ENCODE data around the gene ACKR2.
"Not testable (repeated sequence)": the region's sequence is repeated elsewhere in the genome, so short reads cannot be mapped to it uniquely, and the experiment has no call there.

ACKR2 gene

GRCh38 chr3:42855547-42856380 lies 46.5 kb downstream of the ACKR2 start:
- no peak for DNase-seq (ENCODE audit: low read depth)

GRCh38 chr3:42856544-42856943 lies 47.3 kb downstream of the ACKR2 start:
- DNase-seq (ENCODE audit: low read depth): no peak

DNA sequence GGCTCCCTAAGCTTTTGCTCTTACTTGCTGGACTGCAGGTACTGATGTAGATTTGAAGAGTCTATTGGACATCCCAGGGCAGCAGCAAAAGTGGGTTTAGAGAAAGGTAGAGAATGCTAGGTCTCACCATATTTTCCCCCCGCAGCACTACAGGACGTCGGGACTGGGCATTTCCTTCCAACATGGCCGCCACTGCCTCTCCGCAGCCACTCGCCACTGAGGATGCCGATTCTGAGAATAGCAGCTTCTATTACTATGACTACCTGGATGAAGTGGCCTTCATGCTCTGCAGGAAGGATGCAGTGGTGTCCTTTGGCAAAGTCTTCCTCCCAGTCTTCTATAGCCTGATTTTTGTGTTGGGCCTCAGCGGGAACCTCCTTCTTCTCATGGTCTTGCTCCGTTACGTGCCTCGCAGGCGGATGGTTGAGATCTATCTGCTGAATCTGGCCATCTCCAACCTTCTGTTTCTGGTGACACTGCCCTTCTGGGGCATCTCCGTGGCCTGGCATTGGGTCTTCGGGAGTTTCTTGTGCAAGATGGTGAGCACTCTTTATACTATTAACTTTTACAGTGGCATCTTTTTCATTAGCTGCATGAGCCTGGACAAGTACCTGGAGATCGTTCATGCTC lies 55.2 kb downstream of the ACKR2 start:
- no peak for DNase-seq (ENCODE audit: low read depth)

DNA sequence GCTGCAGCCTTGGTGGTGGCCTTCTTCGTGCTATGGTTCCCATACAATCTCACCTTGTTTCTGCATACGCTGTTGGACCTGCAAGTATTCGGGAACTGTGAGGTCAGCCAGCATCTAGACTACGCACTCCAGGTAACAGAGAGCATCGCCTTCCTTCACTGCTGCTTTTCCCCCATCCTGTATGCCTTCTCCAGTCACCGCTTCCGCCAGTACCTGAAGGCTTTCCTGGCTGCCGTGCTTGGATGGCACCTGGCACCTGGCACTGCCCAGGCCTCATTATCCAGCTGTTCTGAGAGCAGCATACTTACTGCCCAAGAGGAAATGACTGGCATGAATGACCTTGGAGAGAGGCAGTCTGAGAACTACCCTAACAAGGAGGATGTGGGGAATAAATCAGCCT lies 56.0 kb downstream of the ACKR2 start:
- DNase-seq (ENCODE audit: low read depth): no peak

DNA sequence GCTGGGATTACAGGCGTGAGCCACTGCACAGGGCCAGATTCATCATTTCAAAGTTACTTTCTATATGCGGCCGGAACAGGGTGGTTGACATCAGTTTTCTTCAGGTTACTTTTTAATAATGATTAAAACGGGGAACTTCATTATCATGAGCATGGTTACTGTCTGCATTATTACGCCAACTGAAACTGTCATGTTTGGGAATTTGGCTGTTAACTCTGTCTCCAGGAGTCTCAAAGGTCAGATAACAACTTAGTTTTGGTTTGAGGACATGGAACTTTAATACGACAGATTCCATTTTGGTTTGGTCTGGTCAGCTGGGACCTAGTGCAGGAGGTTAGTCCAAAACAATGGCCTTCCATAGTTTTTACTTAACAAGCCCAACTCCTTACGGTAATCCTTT lies 57.9 kb downstream of the ACKR2 start:
- no peak for DNase-seq (ENCODE audit: low read depth)

- DNase-seq (ENCODE audit: low read depth): no peak
These were observed 59.6 kb downstream of the ACKR2 start for GRCh38 chr3:42868841-42869240.

DNA sequence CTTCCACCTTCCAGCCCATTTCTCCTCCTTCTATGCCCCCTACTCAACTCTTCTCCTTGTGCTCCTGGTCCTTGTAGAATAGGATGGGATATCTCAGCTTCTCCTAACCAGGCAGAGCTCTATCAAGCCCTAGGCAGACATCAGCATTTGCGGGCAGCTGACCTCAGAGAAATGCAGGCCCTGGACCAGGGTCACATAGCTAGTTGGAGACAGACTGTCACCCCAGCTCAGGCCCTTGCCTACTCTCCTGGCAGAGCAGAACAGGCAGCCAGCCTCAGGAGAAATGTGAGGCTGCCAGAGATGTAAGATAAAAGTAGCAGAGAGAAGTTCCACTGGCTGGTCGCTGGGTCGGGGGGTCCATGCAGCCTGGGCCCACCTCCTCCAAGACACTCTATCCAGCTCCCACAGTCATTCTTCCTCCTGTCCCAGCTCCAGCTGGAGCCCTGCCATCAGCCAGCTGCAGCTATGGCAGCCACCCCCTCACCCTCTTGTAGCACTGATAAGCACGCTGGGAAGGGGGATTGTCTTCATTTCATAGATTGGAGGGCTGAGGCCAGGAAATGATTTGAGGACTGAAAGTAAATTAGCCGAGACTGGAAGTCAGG lies 62.4 kb downstream of the ACKR2 start:
- no peak for DNase-seq (ENCODE audit: low read depth)

GRCh38 chr3:42872718-42873117 lies 63.5 kb downstream of the ACKR2 start:
- DNase-seq (ENCODE audit: low read depth): no peak

DNA sequence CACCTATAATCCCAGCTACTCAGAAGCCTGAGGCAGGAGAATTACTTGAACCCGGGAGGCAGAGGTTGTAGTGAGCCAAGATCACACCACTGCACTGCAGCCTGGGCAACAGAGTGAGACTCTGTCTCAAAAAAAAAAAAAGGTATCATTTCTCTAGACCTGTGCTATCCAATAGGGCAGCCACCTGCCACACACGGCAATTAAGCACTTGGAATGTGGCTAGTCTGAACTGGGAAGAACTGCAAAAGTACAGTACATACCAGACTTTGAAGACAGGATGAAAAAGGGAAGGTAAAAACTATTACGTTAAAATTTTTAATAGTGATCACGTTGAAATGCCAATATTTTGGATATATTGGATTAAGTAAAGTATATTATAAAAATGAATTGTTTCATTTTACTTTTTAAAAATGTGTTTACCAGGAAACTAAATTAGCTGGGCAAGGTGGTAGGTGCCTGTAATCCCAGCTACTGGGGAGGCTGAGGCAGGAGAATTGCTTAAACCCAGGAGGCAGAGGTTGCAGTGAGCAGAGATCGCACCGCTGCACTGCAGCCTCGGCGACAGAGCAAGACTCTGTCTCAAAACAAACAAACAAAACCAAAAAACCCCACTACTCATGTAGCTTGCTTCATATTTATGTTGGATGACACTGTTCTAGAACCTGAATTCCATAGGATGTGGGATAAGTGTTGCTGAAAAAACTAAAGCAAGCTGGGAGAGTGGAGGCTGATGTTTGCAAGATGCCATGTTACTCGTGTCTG lies 64.2 kb downstream of the ACKR2 start:
- no peak for DNase-seq (ENCODE audit: low read depth)

DNA sequence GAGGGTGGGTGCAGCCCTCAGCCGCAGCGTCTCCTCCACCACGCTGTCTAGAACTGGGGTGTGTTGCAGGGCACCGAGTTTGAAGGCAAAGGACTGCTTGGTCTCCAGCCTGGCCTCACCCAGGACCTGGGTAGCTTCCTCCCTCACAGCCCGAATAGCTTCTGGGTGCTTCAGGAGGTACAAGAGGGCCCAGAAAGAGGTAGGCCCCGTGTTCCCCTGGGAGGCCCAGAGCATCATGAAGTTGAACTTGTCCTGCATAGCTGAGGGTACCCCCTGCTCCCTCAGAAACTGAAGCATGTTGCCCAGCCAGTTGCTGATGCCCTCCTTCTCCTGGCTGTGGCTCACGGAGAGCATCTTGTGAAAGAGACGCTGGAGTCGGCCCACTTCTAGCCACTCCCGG lies 65.5 kb downstream of the ACKR2 start:
- DNase-seq (ENCODE audit: low read depth): no peak

DNA sequence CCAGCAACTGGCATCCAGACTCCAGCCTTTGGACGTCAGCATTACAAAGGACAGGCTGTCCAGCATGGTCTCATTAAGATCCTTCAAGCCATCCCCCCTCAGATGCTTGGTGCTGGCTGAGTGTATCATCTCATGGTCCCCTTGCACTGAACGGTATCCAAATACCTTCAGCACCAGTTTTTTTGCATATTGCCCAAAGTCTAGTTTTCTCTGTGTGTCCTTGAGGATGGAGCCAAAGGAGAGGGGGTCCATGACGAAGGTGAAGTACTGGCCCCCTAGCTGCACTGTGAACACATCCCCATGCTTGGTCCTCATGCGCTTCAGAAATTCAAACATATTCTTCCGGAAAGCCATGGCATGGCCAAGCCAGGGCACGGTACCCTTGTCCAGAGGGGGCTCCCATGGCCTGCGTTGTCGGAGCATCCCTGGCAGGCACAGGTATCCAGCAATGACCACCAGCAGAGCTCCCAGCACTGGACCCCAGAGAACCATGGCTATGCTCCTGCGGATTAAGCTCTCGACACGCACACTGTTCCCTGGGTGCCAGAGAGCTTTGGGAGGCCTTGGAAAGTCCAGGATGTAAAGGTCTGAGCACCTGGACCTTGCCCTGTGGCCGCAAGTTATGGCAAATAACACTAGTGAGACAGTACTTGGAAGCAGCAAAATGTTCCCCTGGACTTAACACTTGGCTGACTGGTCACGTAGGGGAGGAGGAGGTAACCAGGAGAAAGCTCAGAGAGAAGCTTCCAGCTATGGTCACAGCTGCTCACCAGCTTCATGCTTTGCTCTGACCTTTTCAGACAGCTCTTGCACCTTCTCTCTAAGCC lies 66.3 kb downstream of the ACKR2 start, which contains the start of gene CYP8B1:
CYP8B1 (minus strand) TSS at position 555 of the 827 bp plus-strand sequence; CDS start at position 492, 63 bp downstream.
- no peak for DNase-seq (ENCODE audit: low read depth)

GRCh38 chr3:42876401-42876800 lies 67.2 kb downstream of the ACKR2 start:
- DNase-seq (ENCODE audit: low read depth): no peak

DNA sequence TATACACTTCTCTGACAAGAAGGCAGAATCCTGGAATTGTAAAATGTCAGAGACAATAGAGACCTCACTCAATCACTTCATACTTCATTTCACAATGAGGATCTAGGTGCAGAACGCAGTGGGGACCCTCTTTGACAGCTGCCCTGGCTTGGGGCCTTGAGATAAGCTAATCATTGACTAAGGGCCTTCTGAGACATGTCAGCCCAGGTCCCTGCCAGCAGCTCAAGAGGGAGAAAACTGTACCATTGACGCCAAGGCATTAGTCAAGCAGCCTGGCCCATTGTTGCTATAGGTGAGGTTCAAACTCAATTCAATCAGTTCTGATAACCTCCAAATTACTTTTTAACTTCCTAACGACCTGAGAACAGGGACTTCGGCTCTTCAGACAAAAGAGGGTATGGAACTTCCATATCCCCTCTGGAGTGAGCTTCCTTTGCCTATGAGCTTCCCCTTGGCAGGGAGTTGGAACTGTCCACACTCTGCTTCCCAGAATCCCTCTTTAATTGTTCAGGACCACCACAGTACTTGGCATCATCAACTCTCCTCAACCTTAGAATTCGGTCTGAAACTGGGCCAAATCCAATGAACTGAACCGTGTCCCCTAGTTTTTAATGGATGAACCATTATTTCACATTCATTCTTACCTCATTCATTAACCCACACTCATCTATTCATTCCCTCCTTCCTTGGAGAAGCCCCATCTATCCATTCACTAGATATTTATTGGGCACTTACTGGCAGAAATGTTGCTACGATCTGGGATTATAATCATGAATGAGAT lies 67.9 kb downstream of the ACKR2 start:
- no peak for DNase-seq (ENCODE audit: low read depth)

GRCh38 chr3:42877881-42878280 lies 68.6 kb downstream of the ACKR2 start:
- no peak for DNase-seq (ENCODE audit: low read depth)

DNA sequence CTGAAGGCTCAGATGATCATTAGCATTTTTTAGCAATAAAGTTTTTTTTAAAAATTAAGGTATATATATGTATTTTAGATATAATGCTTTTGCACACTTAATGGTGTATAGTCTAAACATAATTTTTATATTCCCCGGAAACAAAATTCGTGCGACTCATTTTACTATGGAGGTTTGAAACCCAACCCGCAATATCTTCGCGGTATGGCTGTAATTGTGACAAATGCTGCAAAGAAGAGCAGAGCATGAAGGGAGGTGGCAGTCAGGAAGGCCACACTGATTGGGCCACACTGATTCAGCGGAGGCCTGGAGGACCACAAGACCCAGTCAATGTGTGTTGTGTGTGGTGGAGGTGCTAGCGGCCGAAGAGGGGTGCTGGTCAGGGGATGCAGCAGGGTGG lies 70.9 kb downstream of the ACKR2 start:
- no peak for DNase-seq (ENCODE audit: low read depth)

GRCh38 chr3:42880601-42881451 lies 71.6 kb downstream of the ACKR2 start:
- peak; percentile 80 for DNase-seq (ENCODE audit: low read depth)

- not testable (repeated sequence) for DNase-seq (ENCODE audit: low read depth)
These were observed 74.1 kb downstream of the ACKR2 start for GRCh38 chr3:42883251-42883930.

GRCh38 chr3:42884324-42884723 lies 75.1 kb downstream of the ACKR2 start:
- no peak for DNase-seq (ENCODE audit: low read depth)

- DNase-seq (ENCODE audit: low read depth): no peak
These were observed 77.1 kb downstream of the ACKR2 start for GRCh38 chr3:42886294-42886822.

Measured in activated gamma-delta T cell treated with anti-CD3 and anti-CD28 coated beads, Interleukin-2, amount 50 U/mL, for 16 hours (primary cell).